ENCODE results near the gene TDRD9.

DNA sequence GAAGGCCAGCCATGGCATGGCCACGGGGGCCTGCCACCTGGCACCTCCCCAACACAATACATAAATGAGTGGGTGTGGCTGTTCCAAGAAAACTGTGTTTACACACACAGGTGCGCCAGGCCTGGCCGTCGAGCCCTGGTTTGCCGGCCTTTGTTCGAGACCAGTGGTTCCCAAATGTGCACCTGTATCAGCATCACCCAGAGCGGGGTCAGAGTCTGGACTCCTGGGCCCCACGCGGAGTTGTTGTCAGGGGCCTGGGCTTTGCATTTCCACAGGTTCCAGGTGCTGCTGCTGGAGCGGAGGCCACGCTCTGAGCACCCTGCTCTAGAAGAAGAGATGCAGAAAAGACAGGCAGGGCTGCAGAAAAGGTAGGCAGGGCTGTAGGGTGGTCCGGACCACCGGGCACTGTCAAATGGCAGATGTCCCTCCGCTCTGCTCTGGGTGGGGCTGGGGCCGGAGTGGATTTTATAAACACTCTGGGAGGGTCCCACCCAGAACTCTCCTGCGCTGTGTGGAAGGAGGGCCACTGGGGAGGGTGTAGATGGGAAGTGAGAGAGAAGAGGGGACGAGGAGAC lies 153.1 kb downstream of the TDRD9 start:
- TF ChIP-seq, protein P1, sequence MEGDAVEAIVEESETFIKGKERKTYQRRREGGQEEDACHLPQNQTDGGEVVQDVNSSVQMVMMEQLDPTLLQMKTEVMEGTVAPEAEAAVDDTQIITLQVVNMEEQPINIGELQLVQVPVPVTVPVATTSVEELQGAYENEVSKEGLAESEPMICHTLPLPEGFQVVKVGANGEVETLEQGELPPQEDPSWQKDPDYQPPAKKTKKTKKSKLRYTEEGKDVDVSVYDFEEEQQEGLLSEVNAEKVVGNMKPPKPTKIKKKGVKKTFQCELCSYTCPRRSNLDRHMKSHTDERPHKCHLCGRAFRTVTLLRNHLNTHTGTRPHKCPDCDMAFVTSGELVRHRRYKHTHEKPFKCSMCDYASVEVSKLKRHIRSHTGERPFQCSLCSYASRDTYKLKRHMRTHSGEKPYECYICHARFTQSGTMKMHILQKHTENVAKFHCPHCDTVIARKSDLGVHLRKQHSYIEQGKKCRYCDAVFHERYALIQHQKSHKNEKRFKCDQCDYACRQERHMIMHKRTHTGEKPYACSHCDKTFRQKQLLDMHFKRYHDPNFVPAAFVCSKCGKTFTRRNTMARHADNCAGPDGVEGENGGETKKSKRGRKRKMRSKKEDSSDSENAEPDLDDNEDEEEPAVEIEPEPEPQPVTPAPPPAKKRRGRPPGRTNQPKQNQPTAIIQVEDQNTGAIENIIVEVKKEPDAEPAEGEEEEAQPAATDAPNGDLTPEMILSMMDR (IDR thresholded peaks at IDR 0.05), result no peak
- no peak for TF ChIP-seq ZFX (IDR thresholded peaks at IDR 0.05; ENCODE audit: borderline replicate concordance)
